GM12892 (cell line): Measurements from ENCODE around the gene PSPC1.

ENCODE experiments used
- POLR2A ChIP-seq: IDR thresholded peaks from 2 replicates; pipeline ENCODE4 v1.6.1; 2011; ENCODE audit warnings: low read depth, low read length, control low read depth
- POLR2AphosphoS5 ChIP-seq: IDR thresholded peaks from 2 replicates; pipeline ENCODE4 v1.6.1; 2011; ENCODE audit warnings: low read depth, low read length, control low read depth
- TAF1 ChIP-seq: IDR thresholded peaks from 2 replicates; pipeline ENCODE4 v1.6.1; 2011; ENCODE audit warnings: low read depth, mild to moderate bottlenecking, control low read depth, low read length, borderline replicate concordance

DNA sequence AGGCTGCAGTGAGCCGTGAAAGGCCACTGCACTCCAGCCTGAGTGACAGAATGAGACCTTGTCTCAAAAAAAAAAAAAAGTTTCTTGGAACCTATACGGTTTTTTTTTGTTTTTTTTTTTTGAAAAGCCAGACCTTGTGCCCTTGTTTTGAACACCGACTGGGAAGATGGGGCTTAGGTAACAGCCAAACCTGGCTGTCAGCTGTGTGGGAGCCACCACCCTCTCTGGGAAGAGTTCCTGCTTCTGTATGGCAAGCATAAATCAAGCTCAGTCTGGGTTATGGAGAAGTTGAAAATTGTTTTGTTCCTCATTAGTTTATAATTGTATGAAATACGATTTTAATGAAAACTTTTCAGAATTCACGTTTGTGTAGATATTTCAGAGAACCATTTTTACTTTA is 109.8 kb downstream of the PSPC1 start:
- TF ChIP-seq POLR2A (no peak), POLR2AphosphoS5 (no peak), TAF1 (no peak)
